ENCODE data around the gene ZDHHC22.

DNA sequence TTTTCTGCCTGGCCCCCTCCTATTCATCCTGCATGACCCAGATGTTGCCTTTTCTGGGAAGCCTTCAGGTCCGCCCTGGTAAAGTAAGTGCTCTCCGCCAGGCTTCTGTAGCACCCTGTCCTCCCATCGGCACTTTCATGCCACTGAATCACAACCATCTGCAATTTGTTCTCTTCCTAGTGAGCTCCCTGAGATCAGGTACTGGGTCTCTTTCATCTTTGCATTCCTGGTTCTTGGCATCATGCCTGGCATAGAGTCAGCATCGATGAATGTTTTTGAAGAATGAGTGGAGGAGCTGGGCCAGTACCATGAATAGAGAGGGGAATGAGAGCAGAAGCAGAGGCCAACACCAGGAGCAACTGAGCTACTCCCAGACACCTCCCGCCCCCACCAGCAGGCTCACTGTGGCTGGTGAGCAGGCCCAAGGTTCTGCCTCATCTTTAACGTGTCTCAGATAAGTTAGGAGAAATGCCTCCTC is 13.1 kb downstream of the ZDHHC22 start:
- TF ChIP-seq POLR2AphosphoS5 (IDR thresholded peaks at IDR 0.05; ENCODE audit: low read depth, low read length), result no peak
- no peak for TF ChIP-seq TAF1 (IDR thresholded peaks at IDR 0.05; ENCODE audit: borderline replicate concordance, insufficient read depth, low read length)
- no peak for TF ChIP-seq SIN3A (IDR thresholded peaks at IDR 0.05; ENCODE audit: borderline replicate concordance, insufficient read depth, low read length)
- no peak for TF ChIP-seq REST (IDR thresholded peaks at IDR 0.05; ENCODE audit: insufficient read depth in 1 of 2, low read depth in 2 of 2, low read length in 2 of 2)

All from PFSK-1 (cell line).